Spleen (tissue), 11 donors: ENCODE results near the gene DNAH10. TPM values are rescaled to one million over a fixed set of nuclear protein-coding genes. Genes with fewer than 3 reads are reported as not detected.

Experiments
- DNase-seq: peaks from one replicate; pipeline ENCODE4 v3.0.0-alpha.2; 2020
- H3K27ac ChIP-seq, 8 donors: fragments of 200-600 bp; sonication (generic) in 7 of 8; 1 replicate in 4 of 8; 2 replicates in 4 of 8; pipeline versions ENCODE4 v1.5.0 to v1.8.0; 2016 to 2021; ENCODE audit warnings: inconsistent platforms in 4 of 8, mild to moderate bottlenecking in 4 of 8, moderate library complexity in 1 of 8
- H3K27me3 ChIP-seq, 7 donors: fragments of 200-600 bp; sonication (generic) in 6 of 7; replicated peaks in 1 of 7; 1 replicate in 4 of 7; 2 replicates in 3 of 7; pipeline versions ENCODE4 v1.5.0 to v1.8.0; 2016 to 2021; ENCODE audit warnings: inconsistent platforms in 3 of 7, mild to moderate bottlenecking in 1 of 7
- H3K36me3 ChIP-seq, 6 donors: fragments of 200-600 bp; sonication (generic) in 5 of 6; 1 replicate in 4 of 6; 2 replicates in 2 of 6; pipeline versions ENCODE4 v1.5.0 to v1.8.0; 2016 to 2021; ENCODE audit warnings: inconsistent platforms in 2 of 6
- H3K4me1 ChIP-seq, 6 donors: fragments of 200-600 bp; sonication (generic) in 5 of 6; 1 replicate in 3 of 6; 2 replicates in 3 of 6; pipeline versions ENCODE4 v1.5.0 to v1.8.0; 2016 to 2021; ENCODE audit warnings: inconsistent platforms in 3 of 6
- H3K4me3 ChIP-seq, 8 donors: fragments of 200-600 bp; sonication (generic) in 7 of 8; 1 replicate in 4 of 8; 2 replicates in 4 of 8; pipeline versions ENCODE4 v1.5.0 to v1.8.0; 2016 to 2021; ENCODE audit warnings: inconsistent platforms in 4 of 8, mild to moderate bottlenecking in 4 of 8, moderate library complexity in 2 of 8
- H3K9me3 ChIP-seq, 8 donors: fragments of 200-600 bp; sonication (generic) in 7 of 8; 1 replicate in 4 of 8; 2 replicates in 4 of 8; pipeline versions ENCODE4 v1.5.0 to v1.8.0; 2016 to 2021; ENCODE audit warnings: inconsistent platforms in 4 of 8
- POLR2A ChIP-seq, 3 donors: fragments of 450-650 bp; IDR thresholded peaks; one replicate each; pipeline ENCODE4 v1.5.1; 2017; ENCODE audit warnings: antibody characterized with exemption in 3 of 3, mild to moderate bottlenecking in 1 of 3
- POLR2AphosphoS5 ChIP-seq, 3 donors: sonication (generic); formaldehyde crosslinking; IDR thresholded peaks; one replicate each; pipeline ENCODE4 v1.5.1; 2017; ENCODE audit warnings: antibody characterized with exemption in 3 of 3
- WGBS, 5 donors: extraction: QIAGEN DNeasy Blood & Tissue Kit in 3 of 5; methylation state at CpG; one replicate each; pipeline versions ENCODE4 v1.1.5 to v1.1.7; 2013 to 2018; 5-methylcytosine and 5-hydroxymethylcytosine counted together
- intact Hi-C: fragments of 100-400 bp; cut with DNase I; formaldehyde crosslinking; loops from one replicate; pipeline ENCODE4 v1.15.0; 2023; ENCODE audit warnings: low total_unique reads
- polyA plus RNA-seq, 3 donors: library from polyadenylated mRNA; stranded (reverse); fragments of 200-250 nt; gene quantifications; one replicate each; pipeline ENCODE4 v1.2.1, GENCODE V29; 2013
- total RNA-seq, 7 donors: library from RNA; depleted of rRNA in 3 of 7; stranded (reverse); fragments of >200 nt in 3 of 7; fragmentation: NEBNext Ultra II Directional in 4 of 7; extraction: Animal tissue kit (Norgen Biotek cat#: 25700) in 4 of 7; gene quantifications; one replicate each; pipeline versions ENCODE4 v1.1.0 to v1.2.1, GENCODE V29; 2016 to 2021
- TF ChIP-seq, protein P1 (sequence below), 11 experiments: fragments of 200-600 bp in 7 of 11; fragments of 450-650 bp in 4 of 11; sonication (generic) in 4 of 11; IDR thresholded peaks in 8 of 11; conservative IDR thresholded peaks in 3 of 11; 1 replicate in 7 of 11; 2 replicates in 4 of 11; pipeline versions ENCODE4 v1.4.0 to v1.8.0; 2016 to 2021; ENCODE audit warnings: antibody characterized with exemption in 11 of 11, inconsistent platforms in 4 of 11, mild to moderate bottlenecking in 1 of 11
- donor health status: healthy with polysubstance abuse.
- donor health status: DM: no; HTN: no; CAD: no; lungs with moderate emphysema.
- donor health status: DM: no; HTN: no; CAD: no.
- donor health status: Bipolar disorder and iron deficiency.
- donor health status: healthy.
- donor health status: DM: no; HTN: no; CAD: no.
- donor health status: DM: yes; HTN: yes; CAD: no.

Gene DNAH10
- total and polyA plus RNA-seq, 10 donors = 0.23 to 2.2 (median 0.43) TPM; not detected in 1

DNA sequence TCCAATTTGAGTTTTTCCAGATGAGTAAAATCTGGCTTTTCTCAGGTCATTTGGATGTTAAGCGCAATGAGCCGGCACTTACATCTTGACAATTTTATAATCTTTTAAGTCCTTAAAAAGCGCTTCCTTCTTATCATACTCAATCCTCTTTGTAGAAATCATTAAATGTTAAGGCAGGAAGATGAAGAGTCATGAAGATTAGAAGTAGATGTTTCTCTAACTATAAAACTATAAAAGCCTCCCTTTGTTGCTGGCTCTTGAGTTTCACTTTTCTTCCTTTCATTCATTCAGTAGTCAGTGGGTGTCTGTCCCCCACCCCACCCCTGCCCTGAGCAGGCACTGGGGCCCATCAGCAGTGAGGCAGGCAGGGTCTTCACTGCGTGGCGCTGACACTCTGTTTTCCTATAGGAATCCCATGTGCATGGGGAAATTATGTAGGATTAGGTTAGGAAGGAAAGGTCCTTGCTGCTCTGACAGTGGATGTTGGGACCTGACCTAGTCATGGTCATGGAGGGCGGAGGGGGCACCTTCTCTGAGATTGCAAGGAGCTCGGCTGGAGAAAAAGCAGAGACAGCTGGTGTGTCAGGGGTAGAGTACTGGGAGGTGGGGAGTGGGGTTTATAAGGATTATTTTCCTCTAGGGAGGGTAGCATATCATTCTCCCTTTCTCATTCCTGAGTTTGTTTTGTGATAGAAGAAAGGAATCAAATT, 144.8 kb downstream of the DNAH10 start:
- Histone ChIP-seq H3K36me3 (no peaks in the 10 kb centered on the region), H3K4me3 (no peak overlapping the region), H3K27me3 (peaks cover 0 to 12% (median 0%) of the 10 kb centered on the region in 7 donors), H3K27ac (peak overlapping the region in 1 of 8 donors; percentile 36), H3K4me1 (peaks cover 0 to 7% (median 3%) of the 10 kb centered on the region in 6 donors), H3K9me3 (no peaks in the 10 kb centered on the region)
- DNase-seq = peak; percentile 30
- WGBS, 5 donors = 91 to 98% (median 95%) methylated on average over 7 of the region's 7 CpGs
- TF ChIP-seq, protein P1, sequence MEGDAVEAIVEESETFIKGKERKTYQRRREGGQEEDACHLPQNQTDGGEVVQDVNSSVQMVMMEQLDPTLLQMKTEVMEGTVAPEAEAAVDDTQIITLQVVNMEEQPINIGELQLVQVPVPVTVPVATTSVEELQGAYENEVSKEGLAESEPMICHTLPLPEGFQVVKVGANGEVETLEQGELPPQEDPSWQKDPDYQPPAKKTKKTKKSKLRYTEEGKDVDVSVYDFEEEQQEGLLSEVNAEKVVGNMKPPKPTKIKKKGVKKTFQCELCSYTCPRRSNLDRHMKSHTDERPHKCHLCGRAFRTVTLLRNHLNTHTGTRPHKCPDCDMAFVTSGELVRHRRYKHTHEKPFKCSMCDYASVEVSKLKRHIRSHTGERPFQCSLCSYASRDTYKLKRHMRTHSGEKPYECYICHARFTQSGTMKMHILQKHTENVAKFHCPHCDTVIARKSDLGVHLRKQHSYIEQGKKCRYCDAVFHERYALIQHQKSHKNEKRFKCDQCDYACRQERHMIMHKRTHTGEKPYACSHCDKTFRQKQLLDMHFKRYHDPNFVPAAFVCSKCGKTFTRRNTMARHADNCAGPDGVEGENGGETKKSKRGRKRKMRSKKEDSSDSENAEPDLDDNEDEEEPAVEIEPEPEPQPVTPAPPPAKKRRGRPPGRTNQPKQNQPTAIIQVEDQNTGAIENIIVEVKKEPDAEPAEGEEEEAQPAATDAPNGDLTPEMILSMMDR (IDR thresholded peaks at IDR 0.05 in 8 of 11, conservative IDR thresholded peaks at IDR 0.05 in 3 of 11) = no peak
- TF ChIP-seq POLR2AphosphoS5 (IDR thresholded peaks at IDR 0.05) (no peak), POLR2A (IDR thresholded peaks at IDR 0.05) (no peak)
- intact Hi-C loops = no loop called here

DNA sequence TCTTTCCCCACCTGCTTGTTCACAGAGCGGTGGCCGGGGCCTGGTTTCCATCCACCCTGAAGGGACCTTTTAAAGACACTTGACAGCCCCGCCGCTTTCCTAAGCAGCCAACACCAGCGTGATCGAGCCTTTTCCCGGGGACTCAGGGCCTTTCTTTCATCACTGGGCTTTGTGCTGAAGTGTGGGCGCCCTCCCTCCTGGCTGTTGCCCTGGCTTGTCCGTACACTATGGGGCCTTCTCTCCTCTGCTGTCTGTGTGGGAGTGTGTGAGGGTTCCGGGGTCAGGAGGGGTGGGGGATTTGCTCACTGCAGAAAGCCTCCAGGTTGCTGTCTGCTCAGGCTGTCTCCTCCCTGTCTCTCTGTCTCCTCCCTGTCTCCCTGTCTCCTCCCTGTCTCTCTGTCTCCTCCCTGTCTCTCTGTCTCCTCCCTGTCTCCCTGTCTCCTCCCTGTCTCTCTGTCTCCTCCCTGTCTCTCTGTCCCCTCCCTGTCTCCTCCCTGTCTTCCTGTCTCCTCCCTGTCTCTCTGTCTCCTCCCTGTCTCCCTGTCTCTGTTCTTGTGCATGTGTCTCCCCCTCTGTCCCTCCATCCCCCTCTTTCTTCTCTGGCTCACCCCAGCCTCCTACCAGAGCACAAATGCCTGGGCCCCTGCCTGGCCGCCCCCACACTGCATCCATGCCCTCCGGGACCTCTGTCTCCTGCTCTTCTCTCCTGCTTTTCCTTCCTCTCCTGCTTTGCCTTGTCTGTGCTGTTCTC, 145.8 kb downstream of the DNAH10 start:
- no peaks in the 10 kb centered on the region for H3K36me3 ChIP-seq
- DNase-seq = peak; percentile 64
- peaks cover 0 to 7% (median 0%) of the 10 kb centered on the region in 7 donors for H3K27me3 ChIP-seq
- H3K9me3 ChIP-seq = no peaks in the 10 kb centered on the region
- WGBS, 5 donors = 70 to 86% (median 76%) methylated on average over 12 of the region's 12 CpGs
- H3K27ac ChIP-seq = peak overlapping the region in 4 of 8 donors; percentile 23 to 59 (median 43)
- peaks cover 0 to 7% (median 3%) of the 10 kb centered on the region in 6 donors for H3K4me1 ChIP-seq
- no peak overlapping the region for H3K4me3 ChIP-seq
- TF ChIP-seq POLR2A (IDR thresholded peaks at IDR 0.05) = no peak
- TF ChIP-seq, protein P1 (IDR thresholded peaks at IDR 0.05 in 8 of 11, conservative IDR thresholded peaks at IDR 0.05 in 3 of 11) = no peak
- TF ChIP-seq POLR2AphosphoS5 (IDR thresholded peaks at IDR 0.05) = no peak
- intact Hi-C loops = no loop called here

GRCh38 chr12:123908884-123909725, 147.0 kb downstream of the DNAH10 start:
- no peak for TF ChIP-seq POLR2AphosphoS5 (IDR thresholded peaks at IDR 0.05)
- TF ChIP-seq POLR2A (IDR thresholded peaks at IDR 0.05) = no peak
- TF ChIP-seq, protein P1 (IDR thresholded peaks at IDR 0.05 in 8 of 11, conservative IDR thresholded peaks at IDR 0.05 in 3 of 11) = no peak
- intact Hi-C loops = no loop called here
- Histone ChIP-seq H3K4me1 (peaks cover 0 to 7% (median 3%) of the 10 kb centered on the region in 6 donors), H3K4me3 (no peak overlapping the region), H3K36me3 (no peaks in the 10 kb centered on the region), H3K27me3 (no peaks in the 10 kb centered on the region), H3K27ac (peak overlapping the region in 1 of 8 donors; percentile 59), H3K9me3 (no peaks in the 10 kb centered on the region)
- peak; percentile 63 for DNase-seq
- WGBS, 5 donors = 75 to 82% (median 78%) methylated on average over 36 to 37 of the region's 37 CpGs
